ENCODE results near the gene FYN.
A peak's percentile ranks its signal among the peaks of the same experiment; 100 is the strongest.

Gene FYN

DNA sequence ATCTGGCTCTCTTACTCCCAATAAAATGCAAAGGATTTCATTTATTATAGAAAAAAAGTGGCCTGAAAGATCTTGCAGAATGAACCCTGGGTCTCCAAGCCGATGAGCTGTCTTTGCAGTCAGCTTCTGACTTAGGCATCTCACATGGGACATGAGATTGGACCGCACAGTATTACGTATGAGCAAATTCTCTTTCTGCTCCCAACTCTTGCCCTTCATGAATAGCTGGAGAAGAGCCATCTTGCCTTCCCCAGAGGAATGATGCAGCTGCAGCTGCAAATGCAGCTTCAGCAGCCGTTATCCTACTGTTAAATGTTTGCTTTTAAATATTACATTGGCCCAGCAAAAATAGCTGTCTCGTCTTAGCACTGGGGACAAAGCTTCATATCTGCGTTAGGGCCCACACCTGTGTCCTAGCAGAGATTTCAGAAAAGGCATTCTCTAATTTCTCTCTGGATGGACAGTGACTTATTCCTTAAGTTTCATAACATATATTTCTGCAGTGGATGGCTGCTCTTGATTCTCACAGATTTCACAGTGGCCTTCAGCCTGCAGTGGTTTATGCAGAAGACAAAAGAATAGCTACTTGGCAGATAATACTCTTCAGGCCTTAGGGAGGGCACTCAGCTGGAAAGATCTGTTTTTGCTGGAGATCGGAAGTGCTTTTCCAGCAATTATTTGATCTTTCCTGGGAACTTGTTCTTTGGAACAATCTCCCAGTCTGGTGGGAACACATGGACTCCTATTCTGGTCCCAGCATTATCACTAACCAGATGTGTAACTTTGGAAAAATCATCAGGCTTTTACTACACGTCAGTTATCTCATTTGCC lies 129.2 kb downstream of the FYN start:
- no peak for DNase-seq

DNA sequence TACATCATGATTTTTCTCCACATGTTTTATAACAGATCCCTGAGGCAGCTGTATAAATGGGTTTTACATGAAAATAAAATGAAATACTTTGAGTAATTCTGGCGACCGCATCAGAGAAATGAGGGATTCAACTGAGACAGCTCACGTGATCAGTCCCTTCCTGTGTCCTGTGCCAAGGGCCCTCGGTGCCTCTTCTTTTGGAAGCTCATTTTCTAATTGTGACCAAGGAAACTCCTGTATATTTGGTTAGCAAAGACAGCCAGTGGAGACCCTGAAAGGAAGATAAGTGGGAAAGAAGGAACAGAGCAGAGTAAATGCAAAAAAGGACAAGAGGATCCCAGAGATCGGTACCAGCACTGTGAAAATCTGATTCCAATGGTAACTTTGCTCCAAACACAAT lies 129.9 kb downstream of the FYN start:
- DNase-seq = no peak

- DNase-seq = no peak
These were observed 131.9 kb downstream of the FYN start for GRCh38 chr6:111741177-111741952.

DNA sequence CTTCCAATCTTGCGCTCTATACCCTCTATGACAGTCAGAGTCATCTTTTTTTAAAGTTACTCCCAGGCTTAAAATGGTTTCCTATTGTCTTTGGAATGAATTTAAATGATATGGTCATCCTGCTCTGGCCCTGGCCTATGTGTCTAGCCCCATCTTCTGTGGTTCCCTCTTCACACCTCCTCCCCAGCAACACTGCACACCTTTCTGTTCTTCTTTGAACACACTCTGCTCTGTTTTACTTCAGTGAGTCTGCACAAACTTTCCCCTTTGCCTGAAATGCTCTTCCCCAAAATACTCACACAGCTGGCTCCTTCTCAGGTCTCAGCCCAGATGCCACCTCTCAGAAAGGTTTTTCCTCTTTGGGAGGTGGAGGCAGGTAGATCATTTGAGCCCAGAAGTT lies 132.7 kb downstream of the FYN start:
- no peak for DNase-seq

- no peak for DNase-seq
These were observed 134.0 kb downstream of the FYN start for GRCh38 chr6:111739257-111739696.

DNA sequence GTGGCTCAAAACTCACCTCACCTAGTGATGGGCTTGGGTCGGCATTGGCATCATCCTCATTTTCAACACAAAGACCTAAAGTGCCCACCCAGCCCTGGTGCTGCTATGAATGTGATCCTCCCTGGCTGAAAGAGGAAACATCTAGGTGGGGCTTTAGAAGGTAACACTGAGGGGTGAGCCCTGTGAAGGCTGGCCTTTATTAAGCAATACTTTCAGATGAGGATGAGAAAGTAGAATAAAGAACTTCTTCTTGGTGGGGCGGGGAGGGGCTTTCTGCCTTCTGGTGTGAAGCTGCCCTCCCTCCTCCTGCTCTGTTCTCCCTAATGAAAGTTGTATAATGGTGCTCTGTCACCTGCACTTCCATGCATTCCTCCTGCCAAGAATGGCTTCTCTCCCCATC lies 134.6 kb downstream of the FYN start:
- DNase-seq = no peak

DNA sequence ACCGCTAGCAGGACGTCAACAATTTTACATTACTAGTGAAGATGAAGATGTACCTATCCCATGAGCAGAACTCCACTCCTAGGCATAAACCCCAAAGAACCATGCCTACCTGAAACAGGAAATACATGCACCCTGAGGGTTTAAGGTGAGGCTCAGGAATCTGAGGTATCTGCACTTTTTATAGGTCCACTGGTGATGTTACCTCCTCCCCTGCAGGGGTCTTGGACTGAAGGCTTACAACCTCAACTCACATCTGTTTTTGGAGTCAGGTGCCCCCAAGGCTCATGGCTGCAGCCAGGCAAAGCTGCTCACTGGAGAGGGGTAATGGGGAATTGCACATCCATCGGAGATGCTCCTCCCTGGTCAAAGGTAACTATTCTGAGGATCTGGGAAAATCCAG lies 135.1 kb downstream of the FYN start:
- DNase-seq = no peak

- peak; percentile 41 for DNase-seq
These were observed 136.2 kb downstream of the FYN start for GRCh38 chr6:111737065-111737521.

GRCh38 chr6:111736005-111736608 lies 137.1 kb downstream of the FYN start:
- no peak for DNase-seq

GRCh38 chr6:111734068-111735061 lies 138.9 kb downstream of the FYN start:
- no peak for DNase-seq

DNA sequence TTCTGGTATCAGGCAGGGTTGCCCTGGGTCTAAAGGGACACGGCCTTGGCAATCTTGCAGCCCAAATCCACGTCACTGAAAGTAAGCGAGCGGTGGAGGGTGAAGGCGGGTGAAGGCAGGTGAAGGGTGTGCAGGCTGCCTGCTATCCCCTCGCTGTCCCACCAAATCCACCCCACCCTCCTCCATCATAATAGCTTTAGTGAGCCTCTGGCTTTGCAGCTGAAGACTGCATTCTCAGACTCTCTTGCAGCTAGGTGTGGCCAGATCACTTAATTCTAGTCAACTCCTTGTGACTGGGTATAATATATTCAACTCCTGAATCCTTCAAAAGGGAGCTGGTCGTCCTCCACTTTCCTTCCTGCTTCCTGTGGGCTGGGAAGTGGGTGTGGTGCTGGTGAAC lies 140.9 kb downstream of the FYN start:
- DNase-seq = no peak

DNA sequence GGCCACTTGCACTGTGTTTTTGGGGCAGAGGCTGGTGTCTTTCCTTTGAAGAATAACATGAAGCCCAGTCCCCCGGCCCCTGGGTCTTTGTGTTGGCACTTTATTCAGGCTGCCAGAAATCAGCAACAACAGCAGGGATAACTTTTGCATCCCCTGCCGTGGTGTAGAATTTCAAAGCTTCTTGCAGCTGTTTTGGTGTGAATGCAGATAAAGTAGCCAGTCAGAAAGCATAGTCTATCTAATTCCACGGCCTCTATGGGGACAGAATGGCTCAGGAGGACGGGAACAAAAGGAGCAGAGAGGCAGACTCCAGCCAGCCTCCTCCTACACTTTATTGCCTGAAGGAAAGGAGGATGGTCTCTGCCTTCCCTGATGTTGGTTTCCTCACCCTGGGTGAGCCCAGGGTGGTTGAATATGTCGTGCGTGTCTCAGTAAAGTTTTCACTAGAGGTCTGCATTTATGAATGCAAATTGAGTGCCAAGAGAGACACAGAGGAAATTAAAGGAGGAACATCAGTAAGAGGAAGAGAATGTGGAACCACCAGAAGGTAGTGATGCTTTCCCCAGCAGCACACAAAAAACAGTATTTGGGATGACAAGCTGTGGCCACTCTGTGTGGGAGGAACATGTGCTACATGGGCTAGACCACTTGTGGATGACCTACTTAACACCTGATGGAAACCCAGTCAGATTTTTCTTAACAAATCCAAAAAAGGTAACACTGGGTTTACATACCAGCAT lies 141.6 kb downstream of the FYN start:
- DNase-seq = no peak

- DNase-seq = no peak
These were observed 142.4 kb downstream of the FYN start for GRCh38 chr6:111730864-111731263.

DNA sequence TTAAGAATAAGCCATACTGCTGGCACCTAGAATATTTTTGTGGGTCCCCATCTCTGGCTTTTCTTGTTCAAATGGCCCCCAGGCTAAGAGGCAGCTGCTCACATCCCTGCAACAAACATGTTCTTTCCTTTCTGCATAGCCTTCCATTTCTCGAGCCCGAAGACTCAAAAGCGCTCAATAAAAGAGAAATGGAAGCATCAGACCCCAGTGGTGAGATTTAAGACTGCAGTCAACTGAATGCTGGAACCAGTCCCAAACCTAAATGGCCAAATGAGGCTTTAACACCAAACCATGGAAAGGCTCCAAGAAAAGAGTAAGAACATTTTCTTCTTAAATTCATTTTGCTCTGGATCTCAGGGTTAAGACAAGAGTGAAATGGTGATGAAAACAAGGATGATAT lies 145.4 kb downstream of the FYN start:
- DNase-seq = no peak

DNA sequence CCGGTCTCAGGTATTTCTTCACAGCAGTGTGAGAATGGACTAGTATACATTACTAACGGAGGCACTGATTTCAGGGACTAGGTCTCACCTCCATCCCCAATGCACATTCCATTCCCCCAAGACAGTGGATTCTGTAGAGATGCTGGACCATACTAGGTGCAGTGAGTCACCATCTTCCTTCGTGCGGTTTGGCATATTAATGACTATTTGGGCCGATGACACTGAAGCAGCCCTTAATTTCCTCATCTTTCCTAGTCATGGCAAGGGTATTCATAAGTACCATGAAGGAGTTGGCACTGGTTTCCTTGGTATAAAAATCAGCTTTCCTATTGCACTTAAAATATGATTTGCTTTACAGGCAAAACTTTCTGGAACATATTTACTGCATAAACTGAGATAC lies 146.2 kb downstream of the FYN start:
- no peak for DNase-seq

- no peak for DNase-seq
These were observed 147.7 kb downstream of the FYN start for GRCh38 chr6:111725446-111726112.

DNA sequence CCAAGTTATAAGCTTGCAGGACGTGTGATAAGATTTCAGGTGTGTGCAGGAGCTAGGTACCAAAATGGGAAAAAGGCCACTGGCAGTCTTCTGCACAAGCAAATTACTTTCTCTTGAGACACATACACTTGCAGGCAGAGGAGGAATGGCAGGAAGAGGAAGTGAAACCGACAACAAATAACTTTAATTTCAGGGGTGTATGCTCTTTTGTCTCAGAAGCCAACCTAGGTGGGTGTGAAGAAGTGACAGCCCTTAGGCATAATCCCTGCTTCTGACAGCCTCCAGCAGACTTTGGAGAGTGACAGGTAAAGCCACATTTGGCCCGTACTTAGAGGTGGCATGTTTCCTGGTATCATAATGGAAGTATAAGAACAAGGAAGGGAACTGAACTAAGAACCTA lies 148.7 kb downstream of the FYN start:
- DNase-seq = no peak

- no peak for DNase-seq
These were observed 149.2 kb downstream of the FYN start for GRCh38 chr6:111724039-111724438.

GRCh38 chr6:111723412-111723970 lies 149.8 kb downstream of the FYN start:
- no peak for DNase-seq

DNA sequence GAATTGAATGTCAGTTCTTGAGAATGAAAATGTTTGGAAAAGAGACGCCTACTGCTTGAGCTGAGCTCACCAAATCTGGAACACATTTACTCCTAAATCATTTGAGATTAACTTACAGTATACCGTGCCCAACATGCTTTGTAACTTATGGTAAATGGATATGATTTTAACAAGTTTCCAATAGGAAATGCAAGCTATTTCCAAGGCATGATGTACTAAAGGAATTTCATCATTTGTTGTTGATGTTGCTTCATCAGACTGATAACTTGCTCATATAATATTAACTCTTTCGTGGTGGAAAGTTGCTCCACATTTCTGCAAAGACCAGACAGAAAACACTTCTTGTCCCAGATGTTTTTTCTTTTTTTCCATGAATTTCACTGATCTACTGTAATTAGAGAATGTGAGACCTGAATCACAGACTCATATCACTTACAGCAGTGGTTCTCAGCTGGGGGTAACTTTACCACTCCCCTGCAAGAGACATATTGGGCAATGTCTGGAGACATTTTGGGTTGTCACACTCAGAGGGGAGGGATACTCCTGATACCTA lies 151.0 kb downstream of the FYN start:
- DNase-seq = no peak

Measured in activated T-cell treated with anti-CD3 and anti-CD28 coated beads, Interleukin-2, amount 50 U/mL, for 1 hour (primary cell).